ENCODE results near the gene KIF26B.

Gene KIF26B

GRCh38 chr1:245541369-245541768 is 386.6 kb downstream of the KIF26B start:
- DNase-seq (ENCODE audit: insufficient read length, low spot score) (no peak), FAIRE-seq (no peak)

GRCh38 chr1:245542365-245542764 is 387.6 kb downstream of the KIF26B start:
- no peak for DNase-seq (ENCODE audit: insufficient read length, low spot score)
- no peak for FAIRE-seq

GRCh38 chr1:245544236-245544635 is 389.5 kb downstream of the KIF26B start:
- DNase-seq (ENCODE audit: insufficient read length, low spot score) (no peak), FAIRE-seq (no peak)

DNA sequence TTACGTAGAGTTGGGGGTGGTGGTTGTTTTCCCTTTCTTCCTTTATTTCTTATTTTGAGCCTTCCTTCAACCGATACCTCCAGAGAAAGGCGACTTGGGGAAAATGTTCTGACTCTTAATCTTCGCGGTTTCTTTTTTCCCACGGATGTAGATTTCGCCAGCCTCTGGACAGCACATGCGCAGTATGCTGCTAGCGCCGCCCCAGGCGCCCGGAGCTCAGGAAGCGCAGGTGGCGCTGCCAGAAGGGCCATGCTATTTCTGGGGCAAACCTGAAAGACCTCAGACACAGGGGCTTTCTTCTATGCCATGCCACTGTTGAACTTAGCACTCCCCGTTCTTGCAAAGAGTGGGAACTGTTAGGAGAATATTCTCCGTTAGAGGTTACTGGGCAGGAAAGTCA is 392.1 kb downstream of the KIF26B start:
- no peak for FAIRE-seq
- no peak for DNase-seq (ENCODE audit: insufficient read length, low spot score)

DNA sequence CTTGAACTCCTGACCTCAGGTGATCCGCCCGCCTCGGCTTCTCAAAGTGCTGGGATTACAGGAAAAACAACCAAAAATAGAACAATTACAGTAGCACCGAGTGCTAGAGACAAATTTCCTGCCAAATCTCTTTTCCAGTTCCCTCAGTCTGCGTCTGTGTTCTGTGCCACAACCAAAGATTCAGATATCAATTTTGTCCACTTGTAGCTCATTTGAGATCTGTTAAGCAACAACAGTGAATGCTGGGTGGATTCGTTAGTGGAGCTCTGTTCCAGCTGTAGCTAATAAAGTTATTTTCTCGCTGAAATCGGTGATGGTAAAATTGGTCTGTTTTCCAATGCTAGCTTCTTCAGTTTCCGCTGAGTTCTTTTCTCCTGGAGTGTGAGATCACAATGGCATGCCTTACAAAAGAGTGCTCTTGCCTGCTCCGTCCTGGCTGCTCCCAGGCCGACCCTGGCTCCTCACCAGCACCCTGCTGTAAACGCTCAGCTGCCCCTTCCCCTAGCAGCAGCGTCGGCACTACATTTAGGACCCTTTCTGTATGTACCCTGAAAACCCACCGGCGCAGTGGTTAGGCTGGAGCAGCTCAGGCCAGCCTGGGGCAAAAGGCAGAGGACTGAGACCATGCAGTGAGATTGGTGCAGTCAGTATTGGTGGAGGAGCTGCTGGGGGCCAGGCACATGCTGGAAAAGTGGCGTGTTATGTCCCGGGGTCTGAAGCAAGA is 395.4 kb downstream of the KIF26B start:
- FAIRE-seq (no peak), DNase-seq (ENCODE audit: insufficient read length, low spot score) (no peak)

- no peak for FAIRE-seq
Measured at GRCh38 chr1:245550720-245551043, 395.9 kb downstream of the KIF26B start.

GRCh38 chr1:245551536-245551935 is 396.8 kb downstream of the KIF26B start:
- FAIRE-seq (no peak), DNase-seq (ENCODE audit: insufficient read length, low spot score) (no peak)

More at GRCh38 chr1:245550720-245551043, 395.9 kb downstream of the KIF26B start:
- no peak for DNase-seq (ENCODE audit: insufficient read length, low spot score)

DNA sequence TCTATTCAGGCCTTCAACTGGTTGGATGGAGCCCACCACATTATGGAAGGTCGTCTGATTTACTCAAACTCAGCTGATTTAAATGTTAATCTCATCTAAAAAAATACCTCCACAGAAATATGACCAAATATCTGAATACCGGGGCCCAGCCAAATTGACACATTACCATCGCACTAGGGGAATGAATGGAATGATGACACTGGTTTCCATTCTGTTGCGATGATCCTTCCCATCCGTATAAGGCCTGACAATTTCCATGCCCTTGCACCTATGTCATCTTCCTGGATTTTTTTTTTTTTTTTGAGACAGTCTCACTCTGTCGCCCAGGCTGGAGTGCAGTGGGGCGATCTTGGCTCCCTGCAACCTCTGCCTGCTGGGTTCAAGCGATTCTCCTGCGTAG is 397.5 kb downstream of the KIF26B start:
- no peak for DNase-seq (ENCODE audit: insufficient read length, low spot score)
- no peak for FAIRE-seq

DNA sequence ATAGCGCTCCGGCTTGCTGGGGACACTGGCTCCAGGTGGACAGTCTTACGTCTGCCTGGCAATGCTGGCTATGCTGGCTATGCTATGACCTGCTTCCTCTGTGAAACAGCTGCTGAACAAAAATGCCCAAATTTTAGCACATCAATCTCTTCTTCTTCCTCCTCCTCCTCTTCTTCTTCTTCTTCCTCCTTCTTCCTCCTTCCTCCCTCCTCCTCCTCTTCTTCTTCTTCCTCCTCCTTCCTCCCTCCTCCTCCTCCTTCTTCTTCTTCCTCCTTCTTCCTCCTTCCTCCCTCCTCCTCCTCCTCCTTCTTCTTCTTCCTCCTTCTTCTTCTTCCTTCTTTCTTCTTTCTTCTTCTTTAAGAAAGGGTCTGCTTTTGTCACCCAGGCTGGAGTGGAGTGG is 401.3 kb downstream of the KIF26B start:
- DNase-seq (ENCODE audit: insufficient read length, low spot score) (no peak), FAIRE-seq (no peak)

- DNase-seq (ENCODE audit: insufficient read length, low spot score), result no peak
- no peak for FAIRE-seq
Measured at GRCh38 chr1:245558069-245558468, 403.3 kb downstream of the KIF26B start.

GRCh38 chr1:245560316-245560859 is 405.6 kb downstream of the KIF26B start:
- FAIRE-seq (no peak), DNase-seq (ENCODE audit: insufficient read length, low spot score) (no peak)

GRCh38 chr1:245561665-245562234 is 407.0 kb downstream of the KIF26B start:
- FAIRE-seq (no peak), DNase-seq (ENCODE audit: insufficient read length, low spot score) (no peak)

DNA sequence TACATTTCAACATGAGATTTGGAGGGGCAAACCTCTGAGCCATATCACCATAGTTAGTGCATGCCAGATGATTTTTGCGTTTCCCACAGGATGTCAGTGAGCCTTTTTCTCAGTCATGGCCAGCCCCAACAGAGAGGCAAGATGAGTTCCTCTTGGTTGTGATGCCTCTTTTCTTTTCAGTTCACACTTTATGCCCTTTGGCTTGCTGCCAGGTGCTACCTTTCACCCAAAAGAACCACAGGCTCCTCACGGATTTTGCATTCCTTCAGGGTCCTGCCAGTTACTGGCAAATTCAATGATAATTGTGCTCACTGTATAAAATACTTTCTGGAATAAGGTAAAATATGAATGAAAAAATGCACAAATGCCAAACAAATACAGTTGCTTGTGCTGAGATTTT is 411.3 kb downstream of the KIF26B start:
- DNase-seq (ENCODE audit: insufficient read length, low spot score) (no peak), FAIRE-seq (no peak)

GRCh38 chr1:245566952-245567351 is 412.2 kb downstream of the KIF26B start:
- no peak for DNase-seq (ENCODE audit: insufficient read length, low spot score)
- FAIRE-seq, result no peak

GRCh38 chr1:245571815-245572294 is 417.1 kb downstream of the KIF26B start:
- FAIRE-seq (no peak), DNase-seq (ENCODE audit: insufficient read length, low spot score) (no peak)

DNA sequence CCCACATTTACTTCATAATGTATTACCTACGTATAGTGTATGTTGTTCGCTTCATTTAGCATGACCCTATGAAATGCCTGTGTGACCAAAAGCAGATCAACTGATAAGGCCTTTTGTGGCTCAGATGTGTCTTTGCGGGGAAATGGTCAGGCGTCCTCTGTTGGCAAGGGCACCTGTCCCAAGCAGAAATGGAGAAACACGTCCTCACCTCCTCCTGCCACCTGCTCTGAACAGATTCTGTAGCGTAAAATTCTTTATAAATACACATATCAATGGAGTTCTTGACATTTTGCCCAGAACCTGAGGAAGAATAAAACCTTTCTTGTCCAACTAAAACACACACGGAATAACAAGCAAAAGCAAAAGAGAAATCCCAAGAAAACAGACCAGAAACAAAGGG is 417.9 kb downstream of the KIF26B start:
- no peak for FAIRE-seq
- DNase-seq (ENCODE audit: insufficient read length, low spot score), result no peak

DNA sequence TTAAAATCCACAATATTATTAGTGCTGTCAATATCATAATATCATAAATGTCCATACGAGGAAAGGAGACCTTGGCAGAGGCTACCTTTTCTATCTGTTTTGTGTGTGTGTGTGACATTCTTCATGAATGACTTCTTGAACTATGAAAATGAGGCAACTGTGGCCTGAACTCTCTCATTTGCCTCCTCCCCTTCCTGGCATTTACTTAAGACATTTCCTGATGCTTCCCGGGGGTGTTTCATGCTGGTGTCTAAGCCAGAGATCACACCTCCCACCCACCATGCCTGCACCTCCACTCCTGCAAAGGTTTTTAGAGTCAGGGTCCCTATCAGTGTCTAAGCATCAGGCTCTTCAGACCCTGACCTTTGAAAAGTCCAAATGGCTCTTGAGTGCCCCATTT is 420.9 kb downstream of the KIF26B start:
- no peak for FAIRE-seq
- DNase-seq (ENCODE audit: insufficient read length, low spot score), result no peak

GRCh38 chr1:245576323-245576722 is 421.5 kb downstream of the KIF26B start:
- FAIRE-seq (no peak), DNase-seq (ENCODE audit: insufficient read length, low spot score) (no peak)

DNA sequence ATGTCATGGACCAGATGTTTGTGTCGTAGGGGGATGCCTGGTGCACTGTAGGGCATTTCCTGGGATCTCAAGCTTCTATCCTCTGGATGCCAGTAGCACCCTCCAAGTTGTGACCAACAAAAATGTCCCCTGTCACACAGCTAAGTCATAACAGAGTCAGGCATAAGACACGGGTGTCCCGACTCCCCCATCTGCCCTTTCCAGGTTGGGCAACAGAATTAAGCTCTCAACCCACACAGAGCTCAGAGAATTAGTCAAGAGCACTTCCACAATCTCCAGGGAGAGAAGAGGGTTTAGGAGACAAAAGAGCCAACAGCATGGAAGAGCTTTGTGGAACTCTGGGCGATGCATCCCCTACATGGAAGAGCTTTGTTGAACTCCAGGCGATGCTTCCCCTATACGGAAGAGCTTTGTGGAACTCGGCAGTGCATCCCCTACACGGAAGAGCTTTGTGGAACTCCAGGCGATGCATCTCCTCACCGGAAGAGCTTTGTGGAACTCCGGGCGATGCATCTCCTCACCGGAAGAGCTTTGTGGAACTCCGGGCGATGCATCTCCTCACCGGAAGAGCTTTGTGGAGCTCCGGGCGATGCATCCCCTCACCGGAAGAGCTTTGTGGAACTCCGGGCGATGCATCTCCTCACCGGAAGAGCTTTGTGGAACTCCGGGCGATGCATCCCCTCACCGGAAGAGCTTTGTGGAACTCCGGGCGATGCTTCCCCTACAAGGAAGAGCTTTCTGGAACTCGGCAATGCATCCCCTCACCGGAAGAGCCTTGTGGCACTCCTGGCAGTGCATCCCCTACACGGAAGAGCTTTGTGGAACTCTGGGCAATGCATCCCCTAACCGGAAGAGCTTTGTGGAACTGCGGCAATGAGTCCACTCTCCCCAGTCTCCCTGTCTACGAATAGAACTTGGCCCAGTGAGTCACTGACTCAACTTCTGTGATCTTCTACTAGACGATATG is 422.7 kb downstream of the KIF26B start:
- FAIRE-seq (no peak), DNase-seq (ENCODE audit: insufficient read length, low spot score) (no peak)

DNA sequence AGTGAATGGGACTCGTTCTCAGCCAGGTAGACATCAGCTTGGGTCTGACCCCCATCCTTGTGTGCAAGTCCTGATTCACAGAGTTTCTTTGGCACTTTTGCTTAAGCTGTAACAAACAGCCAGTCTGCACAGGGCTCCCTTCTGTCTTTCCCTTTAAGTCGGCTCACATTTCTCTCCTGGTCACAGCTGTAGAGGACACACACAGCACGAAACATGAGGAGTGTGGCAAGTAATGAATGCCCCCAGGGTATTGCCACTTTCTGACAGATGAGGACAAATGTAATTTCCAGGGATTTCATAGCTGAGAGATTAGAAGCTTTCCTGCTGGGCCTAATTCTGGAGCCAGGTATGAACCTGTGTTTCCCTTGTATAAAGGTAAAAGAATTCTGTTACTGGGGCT is 423.5 kb downstream of the KIF26B start:
- no peak for FAIRE-seq
- DNase-seq (ENCODE audit: insufficient read length, low spot score), result no peak

GRCh38 chr1:245578771-245579170 is 424.0 kb downstream of the KIF26B start:
- FAIRE-seq (no peak), DNase-seq (ENCODE audit: insufficient read length, low spot score) (no peak)

All from GM19239 (cell line).